HG02623 (cell line): ENCODE measurements around the gene RYR2.

Experiments
- ATAC-seq: cut with Tn5 transposase; IDR thresholded peaks from one replicate; pipeline ENCODE4 v1.9.1; 2021; ENCODE audit warnings: moderate library complexity; ENCODE audit not compliant: unreplicated experiment

RYR2 gene

GRCh38 chr1:237878406-237878805 lies 836.4 kb downstream of the RYR2 start:
- no peak for ATAC-seq

- ATAC-seq = no peak
Measured at GRCh38 chr1:237879195-237879594, 837.2 kb downstream of the RYR2 start.
